HepG2 (cell line): ENCODE measurements around the gene TEKT3. TPM values are rescaled to one million over a fixed set of nuclear protein-coding genes. Genes with fewer than 3 reads are reported as not detected.

ENCODE experiments used
- GMEB2 ChIP-seq: IDR thresholded peaks from 2 replicates; pipeline ENCODE4 v1.6.1; 2016; ENCODE audit warnings: missing biosample characterization, missing genetic modification reagents, low read depth
- HNRNPLL ChIP-seq: fragments of 200-400 bp; formaldehyde crosslinking; IDR thresholded peaks from 2 replicates; pipeline ENCODE4 v1.6.1; 2017; ENCODE audit warnings: mild to moderate bottlenecking, low read depth, low read length; ENCODE audit not compliant: poor library complexity, severe bottlenecking
- HOXA3 ChIP-seq: sonication (generic); formaldehyde crosslinking; IDR thresholded peaks from 2 replicates; pipeline ENCODE4 v1.5.0; 2020; ENCODE audit warnings: missing genetic modification reagents
- KLF15 ChIP-seq: sonication (generic); formaldehyde crosslinking; IDR thresholded peaks from 2 replicates; pipeline ENCODE4 v1.8.1; 2023; ENCODE audit warnings: borderline replicate concordance, mild to moderate bottlenecking, inconsistent platforms, missing genetic modification reagents, mixed read lengths
- MATR3 ChIP-seq: sonication (generic); formaldehyde crosslinking; IDR thresholded peaks from 2 replicates; pipeline ENCODE4 v1.4.0; 2020; ENCODE audit warnings: missing genetic modification reagents
- RAD21 ChIP-seq: fragments of 450-650 bp; formaldehyde crosslinking; IDR thresholded peaks from 2 replicates; pipeline ENCODE4 v1.5.0; 2020; ENCODE audit warnings: mild to moderate bottlenecking
- ZBTB10 ChIP-seq: sonication (generic); formaldehyde crosslinking; IDR thresholded peaks from 2 replicates; pipeline ENCODE4 v1.4.0; 2020; ENCODE audit warnings: missing genetic modification reagents, borderline replicate concordance
- ZFY ChIP-seq: sonication (generic); formaldehyde crosslinking; IDR thresholded peaks from 2 replicates; pipeline ENCODE4 v1.4.0; 2020; ENCODE audit warnings: missing genetic modification reagents
- ZSCAN20 ChIP-seq: sonication (generic); formaldehyde crosslinking; IDR thresholded peaks from 2 replicates; pipeline ENCODE4 v1.4.0; 2020; ENCODE audit warnings: missing genetic modification reagents, mild to moderate bottlenecking, borderline replicate concordance
- polyA plus RNA-seq, 8 experiments: library from polyadenylated mRNA; depleted of rRNA in 3 of 8; stranded (reverse) in 7 of 8; unstranded in 1 of 8; fragments of >200 nt; fragmentation: Illumina TruSeq in 4 of 8; extraction: Trizol in 4 of 8; gene quantifications; 2 replicates each; pipeline versions ENCODE4 v1.2.1 to v1.2.3, GENCODE V29; 2011 to 2016; ENCODE audit warnings: low read depth in 4 of 8, missing spikeins in 1 of 8, mixed read lengths in 1 of 8; ENCODE audit not compliant: insufficient read depth in 1 of 8
- total RNA-seq, 5 experiments: library from RNA; depleted of rRNA; stranded (reverse); fragments of >200 nt; fragmentation: Illumina TruSeq; extraction: Trizol; gene quantifications; 2 replicates each; pipeline ENCODE4 v1.2.3, GENCODE V29; 2016; ENCODE audit warnings: low read depth in 1 of 5
- TF ChIP-seq, protein P1 (sequence below): sonication (generic); formaldehyde crosslinking; IDR thresholded peaks from one replicate; pipeline ENCODE4 v1.5.1; 2020; ENCODE audit warnings: mild to moderate bottlenecking, missing genetic modification reagents; ENCODE audit errors: not compliant biosample characterization
- TF ChIP-seq, protein P2 (sequence below): sonication (generic); formaldehyde crosslinking; IDR thresholded peaks from 2 replicates; pipeline ENCODE4 v1.5.1; 2020; ENCODE audit warnings: mild to moderate bottlenecking, missing genetic modification reagents, moderate library complexity

Gene TEKT3
- total and polyA plus RNA-seq, 2 of the 13 experiments (the other 11 are each of a cell fraction or from before 2014, with no cell fraction given), result 0.58 to 0.82 TPM

DNA sequence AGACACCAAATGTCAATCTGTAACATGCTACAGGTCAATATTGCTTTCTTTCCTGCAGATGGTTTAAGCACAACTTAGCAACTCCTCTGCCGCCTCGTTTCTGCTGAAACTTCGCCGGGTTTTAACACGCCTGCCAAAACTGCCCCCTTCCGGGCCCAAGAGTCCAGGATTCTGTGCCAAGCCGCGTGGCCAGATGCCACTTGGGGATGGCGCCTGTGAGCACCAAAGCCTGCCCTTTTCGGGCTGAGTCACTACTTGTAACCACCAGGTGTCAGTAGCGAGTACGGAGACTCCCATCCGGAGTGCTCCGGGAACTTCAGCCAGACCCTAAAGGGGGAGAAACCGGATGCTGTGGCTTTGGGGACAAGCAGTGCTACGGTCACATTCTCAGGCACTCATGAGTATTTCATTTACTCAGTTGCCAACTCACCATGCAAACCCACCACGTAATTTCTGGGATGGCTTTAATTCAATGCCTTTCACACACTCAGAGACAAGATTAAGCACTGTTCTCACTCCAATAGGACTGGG is 84.1 kb downstream of the TEKT3 start (continued):
- TF ChIP-seq, protein P1, sequence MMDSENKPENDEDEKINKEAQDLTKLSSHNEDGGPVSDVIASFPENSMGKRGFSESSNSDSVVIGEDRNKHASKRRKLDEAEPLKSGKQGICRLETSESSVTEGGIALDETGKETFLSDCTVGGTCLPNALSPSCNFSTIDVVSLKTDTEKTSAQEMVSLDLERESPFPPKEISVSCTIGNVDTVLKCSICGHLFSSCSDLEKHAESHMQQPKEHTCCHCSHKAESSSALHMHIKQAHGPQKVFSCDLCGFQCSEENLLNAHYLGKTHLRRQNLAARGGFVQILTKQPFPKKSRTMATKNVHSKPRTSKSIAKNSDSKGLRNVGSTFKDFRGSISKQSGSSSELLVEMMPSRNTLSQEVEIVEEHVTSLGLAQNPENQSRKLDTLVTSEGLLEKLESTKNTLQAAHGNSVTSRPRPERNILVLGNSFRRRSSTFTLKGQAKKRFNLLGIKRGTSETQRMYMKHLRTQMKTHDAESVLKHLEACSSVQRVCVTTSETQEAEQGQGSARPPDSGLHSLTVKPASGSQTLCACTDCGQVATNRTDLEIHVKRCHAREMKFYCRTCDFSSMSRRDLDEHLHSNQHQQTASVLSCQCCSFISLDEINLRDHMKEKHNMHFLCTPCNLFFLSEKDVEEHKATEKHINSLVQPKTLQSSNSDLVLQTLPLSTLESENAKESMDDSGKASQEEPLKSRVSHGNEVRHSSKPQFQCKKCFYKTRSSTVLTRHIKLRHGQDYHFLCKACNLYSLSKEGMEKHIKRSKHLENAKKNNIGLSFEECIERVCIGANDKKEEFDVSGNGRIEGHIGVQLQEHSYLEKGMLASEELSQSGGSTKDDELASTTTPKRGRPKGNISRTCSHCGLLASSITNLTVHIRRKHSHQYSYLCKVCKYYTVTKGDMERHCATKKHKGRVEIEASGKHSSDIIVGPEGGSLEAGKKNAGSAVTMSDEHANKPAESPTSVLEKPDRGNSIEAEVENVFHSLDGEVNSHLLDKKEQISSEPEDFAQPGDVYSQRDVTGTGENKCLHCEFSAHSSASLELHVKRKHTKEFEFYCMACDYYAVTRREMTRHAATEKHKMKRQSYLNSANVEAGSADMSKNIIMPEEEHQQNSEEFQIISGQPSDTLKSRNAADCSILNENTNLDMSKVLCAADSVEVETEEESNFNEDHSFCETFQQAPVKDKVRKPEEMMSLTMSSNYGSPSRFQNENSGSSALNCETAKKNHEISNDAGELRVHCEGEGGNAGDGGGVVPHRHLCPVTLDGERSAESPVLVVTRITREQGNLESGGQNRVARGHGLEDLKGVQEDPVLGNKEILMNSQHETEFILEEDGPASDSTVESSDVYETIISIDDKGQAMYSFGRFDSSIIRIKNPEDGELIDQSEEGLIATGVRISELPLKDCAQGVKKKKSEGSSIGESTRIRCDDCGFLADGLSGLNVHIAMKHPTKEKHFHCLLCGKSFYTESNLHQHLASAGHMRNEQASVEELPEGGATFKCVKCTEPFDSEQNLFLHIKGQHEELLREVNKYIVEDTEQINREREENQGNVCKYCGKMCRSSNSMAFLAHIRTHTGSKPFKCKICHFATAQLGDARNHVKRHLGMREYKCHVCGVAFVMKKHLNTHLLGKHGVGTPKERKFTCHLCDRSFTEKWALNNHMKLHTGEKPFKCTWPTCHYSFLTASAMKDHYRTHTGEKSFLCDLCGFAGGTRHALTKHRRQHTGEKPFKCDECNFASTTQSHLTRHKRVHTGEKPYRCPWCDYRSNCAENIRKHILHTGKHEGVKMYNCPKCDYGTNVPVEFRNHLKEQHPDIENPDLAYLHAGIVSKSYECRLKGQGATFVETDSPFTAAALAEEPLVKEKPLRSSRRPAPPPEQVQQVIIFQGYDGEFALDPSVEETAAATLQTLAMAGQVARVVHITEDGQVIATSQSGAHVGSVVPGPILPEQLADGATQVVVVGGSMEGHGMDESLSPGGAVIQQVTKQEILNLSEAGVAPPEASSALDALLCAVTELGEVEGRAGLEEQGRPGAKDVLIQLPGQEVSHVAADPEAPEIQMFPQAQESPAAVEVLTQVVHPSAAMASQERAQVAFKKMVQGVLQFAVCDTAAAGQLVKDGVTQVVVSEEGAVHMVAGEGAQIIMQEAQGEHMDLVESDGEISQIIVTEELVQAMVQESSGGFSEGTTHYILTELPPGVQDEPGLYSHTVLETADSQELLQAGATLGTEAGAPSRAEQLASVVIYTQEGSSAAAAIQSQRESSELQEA (CRISPR knock-in tag), result no peak
- TF ChIP-seq HOXA3 (CRISPR knock-in tag), result peak; percentile 9; the same call in 1 of the 2 replicates
- 0 out of 2 replicates have a peak, but pooled peaks have one; percentile 34 for TF ChIP-seq ZBTB10 (CRISPR knock-in tag)
- TF ChIP-seq MATR3 (CRISPR knock-in tag), result no peak
- 0 out of 2 replicates have a peak, but pooled peaks have one; percentile 37 for TF ChIP-seq KLF15 (CRISPR knock-in tag)
- TF ChIP-seq ZFY (CRISPR knock-in tag), result 0 out of 2 replicates have a peak, but pooled peaks have one; percentile 21
- no peak for TF ChIP-seq ZSCAN20 (CRISPR knock-in tag)
- TF ChIP-seq HNRNPLL, result no peak
- TF ChIP-seq, protein P2, sequence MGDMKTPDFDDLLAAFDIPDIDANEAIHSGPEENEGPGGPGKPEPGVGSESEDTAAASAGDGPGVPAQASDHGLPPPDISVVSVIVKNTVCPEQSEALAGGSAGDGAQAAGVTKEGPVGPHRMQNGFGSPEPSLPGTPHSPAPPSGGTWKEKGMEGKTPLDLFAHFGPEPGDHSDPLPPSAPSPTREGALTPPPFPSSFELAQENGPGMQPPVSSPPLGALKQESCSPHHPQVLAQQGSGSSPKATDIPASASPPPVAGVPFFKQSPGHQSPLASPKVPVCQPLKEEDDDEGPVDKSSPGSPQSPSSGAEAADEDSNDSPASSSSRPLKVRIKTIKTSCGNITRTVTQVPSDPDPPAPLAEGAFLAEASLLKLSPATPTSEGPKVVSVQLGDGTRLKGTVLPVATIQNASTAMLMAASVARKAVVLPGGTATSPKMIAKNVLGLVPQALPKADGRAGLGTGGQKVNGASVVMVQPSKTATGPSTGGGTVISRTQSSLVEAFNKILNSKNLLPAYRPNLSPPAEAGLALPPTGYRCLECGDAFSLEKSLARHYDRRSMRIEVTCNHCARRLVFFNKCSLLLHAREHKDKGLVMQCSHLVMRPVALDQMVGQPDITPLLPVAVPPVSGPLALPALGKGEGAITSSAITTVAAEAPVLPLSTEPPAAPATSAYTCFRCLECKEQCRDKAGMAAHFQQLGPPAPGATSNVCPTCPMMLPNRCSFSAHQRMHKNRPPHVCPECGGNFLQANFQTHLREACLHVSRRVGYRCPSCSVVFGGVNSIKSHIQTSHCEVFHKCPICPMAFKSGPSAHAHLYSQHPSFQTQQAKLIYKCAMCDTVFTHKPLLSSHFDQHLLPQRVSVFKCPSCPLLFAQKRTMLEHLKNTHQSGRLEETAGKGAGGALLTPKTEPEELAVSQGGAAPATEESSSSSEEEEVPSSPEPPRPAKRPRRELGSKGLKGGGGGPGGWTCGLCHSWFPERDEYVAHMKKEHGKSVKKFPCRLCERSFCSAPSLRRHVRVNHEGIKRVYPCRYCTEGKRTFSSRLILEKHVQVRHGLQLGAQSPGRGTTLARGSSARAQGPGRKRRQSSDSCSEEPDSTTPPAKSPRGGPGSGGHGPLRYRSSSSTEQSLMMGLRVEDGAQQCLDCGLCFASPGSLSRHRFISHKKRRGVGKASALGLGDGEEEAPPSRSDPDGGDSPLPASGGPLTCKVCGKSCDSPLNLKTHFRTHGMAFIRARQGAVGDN, result peak; percentile 65
- TF ChIP-seq GMEB2 (CRISPR knock-in tag), result no peak
- TF ChIP-seq RAD21 (CRISPR knock-in tag), result peak; percentile 66
